ENCODE results near the gene DNER.
"Not testable (repeated sequence)": the region's sequence is repeated elsewhere in the genome, so short reads cannot be mapped to it uniquely, and the experiment has no call there.

DNER gene

GRCh38 chr2:229401171-229401865 lies 313.0 kb downstream of the DNER start:
- DNase-seq (ENCODE audit: low read depth in 2 of 2) = no peak

- no peak for DNase-seq (ENCODE audit: low read depth in 2 of 2)
Measured at GRCh38 chr2:229393926-229394325, 320.4 kb downstream of the DNER start.

GRCh38 chr2:229392196-229392595 lies 322.2 kb downstream of the DNER start:
- DNase-seq (ENCODE audit: low read depth in 2 of 2) = no peak

- no peak for DNase-seq (ENCODE audit: low read depth in 2 of 2)
Measured at GRCh38 chr2:229388731-229389130, 325.6 kb downstream of the DNER start.

DNA sequence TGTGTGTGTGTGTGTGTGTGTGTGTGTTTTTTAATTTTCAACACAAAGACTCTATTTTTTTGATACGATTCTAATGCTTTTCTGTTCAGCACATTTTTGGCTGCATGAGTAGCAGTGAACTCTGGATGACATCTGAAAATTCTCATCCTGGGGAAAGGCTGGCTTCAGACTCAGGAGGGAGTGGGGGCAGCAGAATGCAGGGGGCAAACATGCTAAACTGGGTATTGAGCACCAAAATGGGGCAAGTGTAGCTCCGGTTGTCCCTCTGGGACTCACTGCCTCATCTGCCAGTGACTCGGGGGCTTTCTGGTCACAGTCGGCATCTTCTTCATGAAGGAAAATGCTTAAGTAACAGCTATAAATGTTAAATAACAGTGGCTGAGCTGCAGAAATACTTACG lies 326.5 kb downstream of the DNER start:
- no peak for DNase-seq (ENCODE audit: low read depth in 2 of 2)

- no peak for DNase-seq (ENCODE audit: low read depth in 2 of 2)
Measured at GRCh38 chr2:229380101-229380625, 334.2 kb downstream of the DNER start.

DNA sequence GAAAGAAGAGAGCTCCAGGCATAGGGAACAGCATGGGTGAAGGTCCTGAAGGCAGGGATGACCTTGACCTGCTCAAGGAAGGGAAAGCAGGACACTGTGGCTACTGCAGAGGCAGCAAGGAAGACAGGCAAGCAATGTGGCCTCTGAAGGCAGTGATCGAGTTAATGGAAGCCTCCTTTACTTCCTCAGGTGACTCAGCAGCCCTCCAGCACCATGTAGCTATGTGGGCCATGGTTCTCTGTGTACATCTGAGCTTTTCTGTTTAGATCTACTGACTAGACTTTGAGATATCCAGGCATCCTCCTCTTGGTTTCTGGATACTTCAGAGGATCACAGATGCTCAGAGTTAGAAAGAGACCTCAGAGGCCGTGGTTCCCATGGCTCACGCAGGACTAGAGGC lies 336.0 kb downstream of the DNER start:
- no peak for DNase-seq (ENCODE audit: low read depth in 2 of 2)

DNA sequence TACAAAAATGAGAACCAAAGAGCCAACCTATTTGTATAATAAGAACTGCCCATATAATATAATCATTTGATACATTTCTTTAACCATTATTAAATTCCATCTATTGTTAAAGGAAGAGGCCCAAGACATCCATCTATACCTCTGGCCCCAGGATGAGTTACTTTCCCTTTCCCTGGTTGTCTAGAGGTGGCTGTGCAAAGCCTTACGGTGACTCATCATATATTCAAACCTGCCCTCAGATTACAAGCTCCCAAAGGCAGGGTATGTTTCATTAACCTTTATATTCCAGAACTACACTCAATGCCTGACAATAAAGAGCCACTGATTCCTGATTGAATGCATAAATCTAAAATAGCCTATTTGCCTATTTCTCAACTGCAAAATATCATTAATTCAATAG lies 337.5 kb downstream of the DNER start:
- DNase-seq (ENCODE audit: low read depth in 2 of 2) = no peak

- no peak for DNase-seq (ENCODE audit: low read depth in 2 of 2)
Measured at GRCh38 chr2:229375251-229375650, 339.1 kb downstream of the DNER start.

DNA sequence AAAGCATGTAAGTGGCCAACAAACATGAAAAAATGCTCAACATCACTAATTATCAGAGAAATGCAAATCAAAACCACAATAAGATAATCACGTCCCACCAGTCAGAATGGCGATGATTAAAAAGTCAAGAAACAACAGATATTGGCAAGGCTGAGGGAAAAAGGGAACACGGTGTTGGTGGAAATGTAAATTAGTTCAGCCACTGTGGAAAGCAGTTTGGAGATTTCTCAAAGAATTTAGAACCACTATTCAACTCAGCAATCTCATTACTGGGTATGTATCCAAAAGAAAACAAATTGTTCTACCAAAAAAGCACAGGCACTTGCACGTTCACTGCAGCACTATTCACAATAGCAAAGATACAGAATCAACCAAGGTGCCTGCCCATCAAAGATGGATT lies 341.0 kb downstream of the DNER start:
- DNase-seq (ENCODE audit: low read depth in 2 of 2) = not testable (repeated sequence)

DNA sequence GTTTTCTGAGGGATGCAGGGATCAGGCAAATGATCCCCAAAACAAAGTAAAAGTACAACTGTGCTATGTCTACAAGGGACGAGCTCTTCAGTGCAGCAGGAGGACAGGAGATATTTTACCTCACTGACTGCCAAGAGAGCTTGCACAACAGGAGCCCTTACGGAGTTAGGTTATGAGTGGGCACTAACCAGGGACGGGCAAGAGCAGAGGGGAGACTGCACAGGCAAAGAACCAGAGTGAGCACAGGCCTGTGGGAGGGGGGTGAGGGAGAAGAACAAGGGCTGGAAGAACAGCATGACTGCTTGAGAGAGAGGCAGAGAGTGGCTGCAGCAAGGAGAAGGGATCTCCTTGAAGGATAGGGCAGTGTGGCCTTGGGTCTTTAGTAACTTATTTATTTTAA lies 342.1 kb downstream of the DNER start:
- DNase-seq (ENCODE audit: low read depth in 2 of 2) = no peak

GRCh38 chr2:229371086-229371485 lies 343.3 kb downstream of the DNER start:
- DNase-seq (ENCODE audit: low read depth in 2 of 2) = no peak

DNA sequence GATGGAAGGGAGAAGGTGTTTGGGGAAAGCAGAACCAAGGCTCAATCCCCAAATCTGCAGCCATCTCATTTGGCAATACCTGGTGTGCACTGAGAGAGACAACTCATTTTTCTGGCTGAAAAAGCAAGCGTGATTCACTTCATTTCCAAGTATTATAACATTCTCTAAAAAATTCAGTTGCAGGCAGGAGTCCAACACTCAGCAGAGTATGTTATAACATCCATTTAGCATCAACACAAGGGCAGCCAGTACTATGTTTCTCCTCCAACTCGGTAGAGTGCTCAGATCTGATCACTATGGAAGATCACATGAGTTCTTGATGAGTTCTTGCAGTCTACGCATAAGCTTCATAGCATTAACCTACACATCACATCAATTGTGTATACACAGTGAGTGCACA lies 343.8 kb downstream of the DNER start:
- no peak for DNase-seq (ENCODE audit: low read depth in 2 of 2)

- no peak for DNase-seq (ENCODE audit: low read depth in 2 of 2)
Measured at GRCh38 chr2:229363185-229363814, 351.1 kb downstream of the DNER start.

GRCh38 chr2:229350883-229351282 lies 363.5 kb downstream of the DNER start:
- DNase-seq (ENCODE audit: low read depth in 2 of 2) = no peak

DNA sequence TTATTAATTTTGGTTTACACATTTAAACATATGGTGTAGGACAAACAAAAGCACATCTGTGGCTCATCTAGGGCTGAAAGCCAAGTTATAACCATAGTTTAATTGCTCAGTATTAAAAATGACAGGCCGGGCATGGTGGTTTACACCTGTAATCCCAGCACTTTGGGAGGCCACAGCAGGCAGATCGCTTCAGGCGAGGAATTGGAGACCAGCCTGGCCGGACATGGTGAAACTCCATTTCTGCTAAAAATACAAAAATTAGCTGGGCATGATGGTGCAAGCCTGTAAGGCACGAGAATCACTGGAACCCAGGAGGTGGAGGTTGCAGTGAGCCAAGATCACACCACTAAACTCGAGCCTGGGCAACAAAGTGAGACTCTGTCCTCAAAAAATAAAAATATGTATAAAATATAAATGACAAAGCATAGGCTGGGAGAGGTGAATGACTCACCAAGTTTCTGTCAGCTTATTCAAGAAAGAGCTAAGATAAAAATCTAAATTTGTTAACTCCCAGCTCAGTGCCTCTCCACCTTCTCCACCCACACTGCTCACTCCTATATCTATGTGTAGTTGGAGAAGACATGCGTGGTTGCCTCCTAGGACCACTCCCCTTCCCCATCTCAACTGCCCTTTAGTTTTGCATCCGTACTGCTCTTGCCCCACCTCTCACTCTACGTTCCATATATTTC lies 364.1 kb downstream of the DNER start:
- DNase-seq (ENCODE audit: low read depth in 2 of 2) = no peak

GRCh38 chr2:229348128-229348527 lies 366.2 kb downstream of the DNER start:
- DNase-seq (ENCODE audit: low read depth in 2 of 2) = no peak

GRCh38 chr2:229346816-229347540 lies 367.4 kb downstream of the DNER start:
- DNase-seq (ENCODE audit: low read depth in 2 of 2) = no peak

- DNase-seq (ENCODE audit: low read depth in 2 of 2) = no peak
Measured at GRCh38 chr2:229344955-229345354, 369.4 kb downstream of the DNER start.

GRCh38 chr2:229344151-229344551 lies 370.2 kb downstream of the DNER start:
- no peak for DNase-seq (ENCODE audit: low read depth in 2 of 2)

DNA sequence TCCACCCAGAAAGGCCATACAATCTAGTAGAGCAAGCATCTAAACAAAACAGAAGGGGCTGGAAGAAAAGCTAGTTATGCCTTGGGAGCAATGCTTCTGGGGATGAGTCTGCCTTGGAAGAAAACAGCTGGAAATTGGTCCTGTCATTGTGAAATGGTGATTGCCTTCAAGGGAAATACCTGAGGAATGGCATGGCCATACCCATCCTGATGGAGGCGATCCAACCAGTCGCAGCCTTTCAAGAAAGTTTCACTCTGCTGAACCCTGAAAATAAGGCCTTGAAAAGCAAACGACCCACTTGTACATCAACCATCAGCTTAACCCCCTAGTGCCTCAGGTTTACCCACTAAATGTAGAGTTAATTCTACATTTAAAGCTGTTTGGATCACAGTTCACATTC lies 370.7 kb downstream of the DNER start:
- DNase-seq (ENCODE audit: low read depth in 2 of 2) = no peak

DNA sequence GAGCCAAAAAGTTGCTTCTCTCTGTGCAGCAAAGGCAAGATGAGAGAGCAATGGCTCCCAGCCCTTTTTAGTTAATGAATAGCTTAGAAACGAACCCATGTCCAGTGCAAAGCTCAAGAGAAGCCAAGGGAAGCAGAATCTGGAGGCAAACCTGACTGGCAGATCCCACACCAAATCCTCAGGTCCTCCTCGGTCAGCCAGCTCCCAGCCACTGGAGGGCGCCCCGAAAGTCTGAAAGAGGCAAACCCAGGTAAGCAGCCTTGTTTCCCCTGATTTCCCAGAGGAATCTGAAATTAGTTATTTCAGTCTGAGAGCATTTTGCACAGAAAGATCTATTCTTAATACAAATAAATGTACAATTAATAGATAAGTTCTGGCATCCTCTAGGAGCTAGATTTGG lies 372.0 kb downstream of the DNER start:
- DNase-seq (ENCODE audit: low read depth in 2 of 2) = no peak

Measured in activated CD4-positive, alpha-beta T cell treated with anti-CD3 and anti-CD28 coated beads for 24 hours (primary cell).